Measurements from ENCODE around the gene TMEM252. TPM values are rescaled to one million over a fixed set of nuclear protein-coding genes. Genes with fewer than 3 reads are reported as not detected.

TMEM252 gene
- total RNA-seq, 4 donors from 2014 or later = not detected

- WGBS, 2 donors = 47 to 51% methylated on average over 1 of the region's 1 CpG
- DNase-seq (ENCODE audit: low spot score in 2 of 2) = no peak
- TF ChIP-seq, protein P1, sequence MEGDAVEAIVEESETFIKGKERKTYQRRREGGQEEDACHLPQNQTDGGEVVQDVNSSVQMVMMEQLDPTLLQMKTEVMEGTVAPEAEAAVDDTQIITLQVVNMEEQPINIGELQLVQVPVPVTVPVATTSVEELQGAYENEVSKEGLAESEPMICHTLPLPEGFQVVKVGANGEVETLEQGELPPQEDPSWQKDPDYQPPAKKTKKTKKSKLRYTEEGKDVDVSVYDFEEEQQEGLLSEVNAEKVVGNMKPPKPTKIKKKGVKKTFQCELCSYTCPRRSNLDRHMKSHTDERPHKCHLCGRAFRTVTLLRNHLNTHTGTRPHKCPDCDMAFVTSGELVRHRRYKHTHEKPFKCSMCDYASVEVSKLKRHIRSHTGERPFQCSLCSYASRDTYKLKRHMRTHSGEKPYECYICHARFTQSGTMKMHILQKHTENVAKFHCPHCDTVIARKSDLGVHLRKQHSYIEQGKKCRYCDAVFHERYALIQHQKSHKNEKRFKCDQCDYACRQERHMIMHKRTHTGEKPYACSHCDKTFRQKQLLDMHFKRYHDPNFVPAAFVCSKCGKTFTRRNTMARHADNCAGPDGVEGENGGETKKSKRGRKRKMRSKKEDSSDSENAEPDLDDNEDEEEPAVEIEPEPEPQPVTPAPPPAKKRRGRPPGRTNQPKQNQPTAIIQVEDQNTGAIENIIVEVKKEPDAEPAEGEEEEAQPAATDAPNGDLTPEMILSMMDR (IDR thresholded peaks at IDR 0.05) = no peak
- TF ChIP-seq POLR2A (IDR thresholded peaks at IDR 0.05) = no peak
- intact Hi-C loops (cut with DNase I; ENCODE audit: low total_unique reads) = no loop called here
- no peak overlapping the region for H3K4me3 ChIP-seq (ENCODE audit: low read depth, poor library complexity, severe bottlenecking)
Measured at GRCh38 chr9:68495247-68495646, 45.4 kb downstream of the TMEM252 start.

- no peak for DNase-seq (ENCODE audit: low spot score in 2 of 2)
- intact Hi-C loops (cut with DNase I; ENCODE audit: low total_unique reads) = no loop called here
- TF ChIP-seq, protein P1 (IDR thresholded peaks at IDR 0.05) = no peak
- TF ChIP-seq POLR2A (IDR thresholded peaks at IDR 0.05) = no peak
- WGBS, 2 donors = 66 to 73% methylated on average over 3 of the region's 3 CpGs
- H3K4me3 ChIP-seq (ENCODE audit: low read depth, poor library complexity, severe bottlenecking) = no peak overlapping the region
Measured at GRCh38 chr9:68493958-68494577, 46.6 kb downstream of the TMEM252 start.

GRCh38 chr9:68493541-68493940 is 47.1 kb downstream of the TMEM252 start:
- no peak for TF ChIP-seq POLR2A (IDR thresholded peaks at IDR 0.05)
- TF ChIP-seq, protein P1 (IDR thresholded peaks at IDR 0.05) = no peak
- DNase-seq (ENCODE audit: low spot score in 2 of 2) = no peak
- intact Hi-C loops (cut with DNase I; ENCODE audit: low total_unique reads) = no loop called here
- H3K4me3 ChIP-seq (ENCODE audit: low read depth, poor library complexity, severe bottlenecking) = no peak overlapping the region

DNA sequence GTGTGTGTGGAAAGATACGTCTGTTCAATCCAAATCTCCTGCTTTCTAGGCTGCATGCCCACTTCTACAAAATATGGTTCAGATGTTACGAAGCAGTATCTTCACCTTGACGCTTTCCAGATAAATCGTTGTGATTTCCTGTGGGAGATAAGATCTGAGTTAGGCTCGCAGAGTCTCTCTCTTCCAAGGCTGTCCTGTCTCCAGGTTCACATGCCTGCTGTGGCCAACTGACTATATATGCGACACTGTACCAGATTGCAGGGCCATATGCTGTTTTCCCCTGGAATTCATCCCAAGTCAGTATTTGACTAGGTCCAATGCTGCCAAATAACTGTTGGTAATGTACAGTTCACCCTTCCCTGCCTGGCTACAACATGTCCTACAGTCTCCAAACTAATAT is 47.9 kb downstream of the TMEM252 start:
- intact Hi-C loops (cut with DNase I; ENCODE audit: low total_unique reads) = no loop called here
- DNase-seq (ENCODE audit: low spot score in 2 of 2) = no peak
- no peak overlapping the region for H3K4me3 ChIP-seq (ENCODE audit: low read depth, poor library complexity, severe bottlenecking)
- WGBS, 2 donors = 37 to 48% methylated on average over 6 of the region's 6 CpGs
- TF ChIP-seq POLR2A (IDR thresholded peaks at IDR 0.05) = no peak
- TF ChIP-seq, protein P1 (IDR thresholded peaks at IDR 0.05) = no peak

DNA sequence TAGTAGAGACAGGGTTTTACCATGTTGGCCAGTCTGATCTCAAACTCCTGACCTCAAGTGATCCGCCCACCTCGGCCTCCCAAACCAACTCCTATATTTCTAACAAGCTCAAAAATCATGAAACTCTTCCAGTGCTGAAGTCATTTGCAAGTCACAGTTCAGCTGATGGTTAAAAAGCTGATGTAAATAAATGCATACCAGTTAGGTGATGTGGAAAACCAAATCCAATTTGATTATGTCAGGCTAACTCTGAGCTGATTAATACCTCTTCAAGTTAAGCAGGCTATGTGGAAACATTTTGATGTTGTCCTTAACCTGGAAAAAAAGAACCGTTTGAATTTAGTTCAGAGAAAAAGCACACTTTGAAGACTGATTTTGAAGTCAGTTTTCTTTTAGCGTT is 51.0 kb downstream of the TMEM252 start:
- intact Hi-C loops (cut with DNase I; ENCODE audit: low total_unique reads) = no loop called here
- TF ChIP-seq, protein P1 (IDR thresholded peaks at IDR 0.05) = no peak
- TF ChIP-seq POLR2A (IDR thresholded peaks at IDR 0.05) = no peak
- DNase-seq (ENCODE audit: low spot score in 2 of 2) = no peak
- no peak overlapping the region for H3K4me3 ChIP-seq (ENCODE audit: low read depth, poor library complexity, severe bottlenecking)
- WGBS, 2 donors = 76 to 81% methylated on average over 4 of the region's 4 CpGs

DNA sequence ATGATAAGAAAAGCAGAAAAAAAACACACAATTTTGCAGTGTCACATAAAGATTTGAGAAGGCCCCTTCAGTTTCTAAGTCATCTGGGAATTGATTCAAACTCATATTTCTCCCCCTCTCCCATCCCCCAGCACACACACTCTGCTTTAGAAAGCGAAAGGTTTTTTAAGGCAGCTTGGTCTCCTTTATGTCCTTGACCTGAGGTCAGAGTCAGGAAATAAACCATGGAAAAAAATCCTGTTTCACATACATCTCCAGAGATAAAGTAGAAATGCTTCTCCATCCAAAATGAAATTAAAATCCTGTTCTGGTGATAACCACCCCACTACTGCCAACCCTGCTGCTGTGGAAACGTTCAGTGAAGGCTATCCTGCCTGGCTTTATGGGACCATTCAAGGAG is 52.6 kb downstream of the TMEM252 start:
- no peak for TF ChIP-seq POLR2A (IDR thresholded peaks at IDR 0.05)
- TF ChIP-seq, protein P1 (IDR thresholded peaks at IDR 0.05) = no peak
- no peak for DNase-seq (ENCODE audit: low spot score in 2 of 2)
- no peak overlapping the region for H3K4me3 ChIP-seq (ENCODE audit: low read depth, poor library complexity, severe bottlenecking)
- WGBS, 2 donors = 54 to 69% methylated on average over 2 of the region's 2 CpGs
- intact Hi-C loops (cut with DNase I; ENCODE audit: low total_unique reads) = no loop called here

Data from lower leg skin (tissue), 4 donors.